Panc1 (cell line): ENCODE data around the gene PLCL1. TPM values are rescaled to one million over a fixed set of nuclear protein-coding genes. Genes with fewer than 3 reads are reported as not detected.

ENCODE experiments used
- ATAC-seq: fragments of 200-7000 bp; cut with Tn5 transposase; 2 replicates; pipeline ENCODE4 v1.9.1; 2020; ENCODE audit warnings: mild to moderate bottlenecking, moderate library complexity
- BruUV-seq: library from RNA; stranded (reverse); fragments of 400-500 nt; replicated peaks from 2 replicates; lab custom pipeline; 2021; lab: Mats Ljungman, UMichigan
- CTCF ChIA-PET: fragments of 300-600 bp; sonication (Branson Sonifier 250); formaldehyde crosslinking; loops from one replicate; lab custom pipeline; 2022; ENCODE audit warnings: antibody characterized with exemption; lab: Charles Lee
- POLR2A ChIA-PET: fragments of 300-600 bp; sonication (Branson Sonifier 250); formaldehyde crosslinking; loops from one replicate; lab custom pipeline; 2022; ENCODE audit warnings: antibody characterized with exemption; lab: Charles Lee
- DNase-seq: peaks from one replicate; pipeline ENCODE4 v3.0.0-alpha.2; 2010; ENCODE audit warnings: low read depth, low spot score
- H3K27ac ChIP-seq: 2 replicates; pipeline ENCODE4 v1.5.1; 2011; ENCODE audit warnings: mild to moderate bottlenecking, low read length, inconsistent platforms
- H3K27me3 ChIP-seq: fragments of 200-500 bp; sonication (Bioruptor generic); 2 replicates; pipeline ENCODE4 v1.6.0; 2014; ENCODE audit warnings: low read length, inconsistent platforms; ENCODE audit not compliant: control insufficient read depth, insufficient read depth
- H3K36me3 ChIP-seq: fragments of 200-500 bp; sonication (Bioruptor generic); 2 replicates; pipeline ENCODE4 v1.5.1; 2014; ENCODE audit warnings: inconsistent platforms, mild to moderate bottlenecking, low read length, moderate library complexity; ENCODE audit not compliant: control insufficient read depth, insufficient read depth
- H3K4me1 ChIP-seq: 2 replicates; pipeline ENCODE4 v1.5.1; 2011; ENCODE audit warnings: inconsistent platforms, mild to moderate bottlenecking, low read length, moderate library complexity; ENCODE audit not compliant: control insufficient read depth, insufficient read depth
- H3K4me3 ChIP-seq, 2 experiments: 2 replicates each; pipeline ENCODE4 v1.5.1; 2011 to 2012; ENCODE audit warnings: low read depth in 2 of 2, low read length in 2 of 2, mild to moderate bottlenecking in 2 of 2, inconsistent platforms in 1 of 2, moderate library complexity in 1 of 2
- H3K9me3 ChIP-seq: fragments of 200-500 bp; sonication (Bioruptor generic); 2 replicates; pipeline ENCODE4 v1.5.1; 2014; ENCODE audit warnings: low read depth, mild to moderate bottlenecking, inconsistent platforms, low read length, moderate library complexity; ENCODE audit not compliant: control insufficient read depth, insufficient read depth
- POLR2AphosphoS5 ChIP-seq: IDR thresholded peaks from 2 replicates; pipeline ENCODE4 v1.6.1; 2012; ENCODE audit warnings: mild to moderate bottlenecking, low read depth, low read length, moderate library complexity
- SIN3A ChIP-seq: IDR thresholded peaks from 2 replicates; pipeline ENCODE4 v1.6.1; 2012; ENCODE audit warnings: low read depth, mild to moderate bottlenecking, low read length, moderate library complexity, borderline replicate concordance; ENCODE audit not compliant: insufficient read depth
- TCF7L2 ChIP-seq: IDR thresholded peaks from 2 replicates; pipeline ENCODE4 v1.6.1; 2011; ENCODE audit warnings: mild to moderate bottlenecking, low read depth, low read length, inconsistent platforms
- in situ Hi-C: cut with HindIII; loops from 2 replicates; pipeline ENCODE4 v1.10.0; 2016; ENCODE audit warnings: low sequenced_read_pairs, low pct_unique_long_range_greater_than_20kb
- intact Hi-C: fragments of 100-400 bp; cut with micrococcal nuclease; formaldehyde crosslinking; loops from one replicate; pipeline ENCODE4 v1.10.0; 2022; ENCODE audit not compliant: unreplicated experiment
- total RNA-seq: library from RNA; stranded (reverse); gene quantifications from one replicate; pipeline ENCODE4 v1.2.1, GENCODE V29; 2021; ENCODE audit not compliant: unreplicated experiment
- TF ChIP-seq, protein P1 (sequence below), 2 experiments: IDR thresholded peaks; 2 replicates each; pipeline ENCODE4 v1.6.1; 2011 to 2012; ENCODE audit warnings: low read depth in 2 of 2, control low read depth in 1 of 2, low read length in 1 of 2, mild to moderate bottlenecking in 1 of 2, moderate library complexity in 1 of 2; ENCODE audit not compliant: insufficient read depth in 1 of 2
- TF ChIP-seq, protein P2 (sequence below): fragments of 450-650 bp; IDR thresholded peaks from 2 replicates; pipeline ENCODE4 v1.5.1; 2017; ENCODE audit warnings: mild to moderate bottlenecking

PLCL1 gene
- total RNA-seq, 1 experiment from 2014 or later: not detected

- no peaks in the 10 kb centered on the region for H3K9me3 ChIP-seq
- intact Hi-C loops (no loop called here), in situ Hi-C loops (no loop called here)
- ATAC-seq (peak; percentile 76), DNase-seq (no peak)
- no peak overlapping the region for H3K27ac ChIP-seq
- no peak for TF ChIP-seq SIN3A
- TF ChIP-seq, protein P1, sequence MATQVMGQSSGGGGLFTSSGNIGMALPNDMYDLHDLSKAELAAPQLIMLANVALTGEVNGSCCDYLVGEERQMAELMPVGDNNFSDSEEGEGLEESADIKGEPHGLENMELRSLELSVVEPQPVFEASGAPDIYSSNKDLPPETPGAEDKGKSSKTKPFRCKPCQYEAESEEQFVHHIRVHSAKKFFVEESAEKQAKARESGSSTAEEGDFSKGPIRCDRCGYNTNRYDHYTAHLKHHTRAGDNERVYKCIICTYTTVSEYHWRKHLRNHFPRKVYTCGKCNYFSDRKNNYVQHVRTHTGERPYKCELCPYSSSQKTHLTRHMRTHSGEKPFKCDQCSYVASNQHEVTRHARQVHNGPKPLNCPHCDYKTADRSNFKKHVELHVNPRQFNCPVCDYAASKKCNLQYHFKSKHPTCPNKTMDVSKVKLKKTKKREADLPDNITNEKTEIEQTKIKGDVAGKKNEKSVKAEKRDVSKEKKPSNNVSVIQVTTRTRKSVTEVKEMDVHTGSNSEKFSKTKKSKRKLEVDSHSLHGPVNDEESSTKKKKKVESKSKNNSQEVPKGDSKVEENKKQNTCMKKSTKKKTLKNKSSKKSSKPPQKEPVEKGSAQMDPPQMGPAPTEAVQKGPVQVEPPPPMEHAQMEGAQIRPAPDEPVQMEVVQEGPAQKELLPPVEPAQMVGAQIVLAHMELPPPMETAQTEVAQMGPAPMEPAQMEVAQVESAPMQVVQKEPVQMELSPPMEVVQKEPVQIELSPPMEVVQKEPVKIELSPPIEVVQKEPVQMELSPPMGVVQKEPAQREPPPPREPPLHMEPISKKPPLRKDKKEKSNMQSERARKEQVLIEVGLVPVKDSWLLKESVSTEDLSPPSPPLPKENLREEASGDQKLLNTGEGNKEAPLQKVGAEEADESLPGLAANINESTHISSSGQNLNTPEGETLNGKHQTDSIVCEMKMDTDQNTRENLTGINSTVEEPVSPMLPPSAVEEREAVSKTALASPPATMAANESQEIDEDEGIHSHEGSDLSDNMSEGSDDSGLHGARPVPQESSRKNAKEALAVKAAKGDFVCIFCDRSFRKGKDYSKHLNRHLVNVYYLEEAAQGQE (IDR thresholded peaks at IDR 0.05; ENCODE audit: insufficient read depth in 1 of 2, low read depth in 2 of 2, low read length in 1 of 2): no peak
- TF ChIP-seq, protein P2, sequence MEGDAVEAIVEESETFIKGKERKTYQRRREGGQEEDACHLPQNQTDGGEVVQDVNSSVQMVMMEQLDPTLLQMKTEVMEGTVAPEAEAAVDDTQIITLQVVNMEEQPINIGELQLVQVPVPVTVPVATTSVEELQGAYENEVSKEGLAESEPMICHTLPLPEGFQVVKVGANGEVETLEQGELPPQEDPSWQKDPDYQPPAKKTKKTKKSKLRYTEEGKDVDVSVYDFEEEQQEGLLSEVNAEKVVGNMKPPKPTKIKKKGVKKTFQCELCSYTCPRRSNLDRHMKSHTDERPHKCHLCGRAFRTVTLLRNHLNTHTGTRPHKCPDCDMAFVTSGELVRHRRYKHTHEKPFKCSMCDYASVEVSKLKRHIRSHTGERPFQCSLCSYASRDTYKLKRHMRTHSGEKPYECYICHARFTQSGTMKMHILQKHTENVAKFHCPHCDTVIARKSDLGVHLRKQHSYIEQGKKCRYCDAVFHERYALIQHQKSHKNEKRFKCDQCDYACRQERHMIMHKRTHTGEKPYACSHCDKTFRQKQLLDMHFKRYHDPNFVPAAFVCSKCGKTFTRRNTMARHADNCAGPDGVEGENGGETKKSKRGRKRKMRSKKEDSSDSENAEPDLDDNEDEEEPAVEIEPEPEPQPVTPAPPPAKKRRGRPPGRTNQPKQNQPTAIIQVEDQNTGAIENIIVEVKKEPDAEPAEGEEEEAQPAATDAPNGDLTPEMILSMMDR: peak; percentile 81
- peak overlapping the region; percentile 13 to 37 for H3K4me3 ChIP-seq
- BruUV-seq: no TSS peak
- POLR2A ChIA-PET: no interaction called here
- peaks cover 6% of the 10 kb centered on the region; the same call in 1 of the 2 replicates for H3K27me3 ChIP-seq
- CTCF ChIA-PET: no interaction called here
- H3K36me3 ChIP-seq: no peaks in the 10 kb centered on the region
- H3K4me1 ChIP-seq: no peaks in the 10 kb centered on the region
These were observed 18.1 kb upstream of the PLCL1 start for GRCh38 chr2:197786010-197786877.

- in situ Hi-C loops: no loop called here
- ATAC-seq: no peak
- Histone ChIP-seq H3K27ac (no peak overlapping the region), H3K9me3 (no peaks in the 10 kb centered on the region), H3K27me3 (peaks cover 13% of the 10 kb centered on the region; the same call in 1 of the 2 replicates), H3K4me1 (no peaks in the 10 kb centered on the region), H3K4me3 (no peak overlapping the region), H3K36me3 (no peaks in the 10 kb centered on the region)
- no peak for DNase-seq
- intact Hi-C loops: no loop called here
- no TSS peak for BruUV-seq
- POLR2A ChIA-PET: no interaction called here
- CTCF ChIA-PET: no interaction called here
- TF ChIP-seq SIN3A: no peak
- TF ChIP-seq, protein P2: no peak
- no peak for TF ChIP-seq TCF7L2
- TF ChIP-seq, protein P1 (IDR thresholded peaks at IDR 0.05; ENCODE audit: insufficient read depth in 1 of 2, low read depth in 2 of 2, low read length in 1 of 2): no peak
- TF ChIP-seq POLR2AphosphoS5: no peak
These were observed 10.9 kb upstream of the PLCL1 start for GRCh38 chr2:197793456-197793855.
